Right lobe of liver (tissue), 4 donors: Measurements from ENCODE around the gene LIG1.

Experiments
- CTCF ChIP-seq, 4 donors: fragments of 200-600 bp in 3 of 4; fragments of 450-650 bp in 1 of 4; IDR thresholded peaks; one replicate each; pipeline versions ENCODE4 v1.5.1 to v1.8.0; 2016 to 2022; ENCODE audit warnings: antibody characterized with exemption in 4 of 4, mild to moderate bottlenecking in 2 of 4
- POLR2A ChIP-seq: fragments of 450-650 bp; IDR thresholded peaks from one replicate; pipeline ENCODE4 v1.6.1; 2017; ENCODE audit warnings: antibody characterized with exemption, mild to moderate bottlenecking
- donor health status: DM: no; HTN: no; CAD: no.
- donor health status: DM: no; HTN: no; CAD: no.
- donor health status: DM: no; HTN: yes; CAD: no.

- TF ChIP-seq CTCF (IDR thresholded peaks at IDR 0.05) (no peak), POLR2A (no peak)
Observed at GRCh38 chr19:48147597-48148175, 22.5 kb downstream of the LIG1 start.
